ENCODE results near the gene ASZ1. TPM values are rescaled to one million over a fixed set of nuclear protein-coding genes. Genes with fewer than 3 reads are reported as not detected.
"Not testable (repeated sequence)": the region's sequence is repeated elsewhere in the genome, so short reads cannot be mapped to it uniquely, and the experiment has no call there.

ASZ1 gene
- total RNA-seq, 1 experiment from 2014 or later, result not detected

DNA sequence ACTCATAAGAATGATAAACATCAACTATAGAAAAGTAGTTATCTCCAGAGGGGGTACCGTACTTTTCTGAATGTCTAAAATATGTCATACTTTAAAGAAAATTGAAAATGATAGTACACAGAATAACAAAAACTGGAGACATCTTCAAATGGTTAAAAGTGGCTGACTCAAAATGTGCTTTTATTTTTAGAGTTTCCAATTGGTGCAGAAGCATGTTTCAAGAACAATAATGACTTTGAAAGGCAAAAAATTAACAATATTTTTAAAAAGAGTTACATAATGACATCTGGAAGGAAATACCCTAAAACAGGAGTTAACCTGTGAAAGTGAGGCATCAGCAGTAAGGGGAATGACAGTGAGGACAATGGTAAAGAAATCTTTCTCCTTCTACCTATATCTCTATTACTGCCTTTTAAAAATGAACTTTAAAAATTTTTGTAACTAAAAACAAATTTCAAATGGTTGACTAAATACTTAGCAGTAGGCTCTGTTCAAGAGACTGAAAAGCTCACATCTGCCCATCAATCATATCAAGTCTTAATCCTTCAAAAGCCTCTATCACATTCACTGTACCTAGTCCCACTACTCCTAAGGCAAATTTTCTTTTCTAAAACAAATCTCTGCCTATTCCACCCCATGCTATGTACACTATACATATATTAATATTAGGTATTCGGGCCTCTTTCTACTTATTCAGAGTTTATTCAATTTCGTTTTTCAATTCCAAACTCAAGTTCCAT is 3.0 kb downstream of the ASZ1 start:
- H3K4me1 ChIP-seq (replicated peaks), result no peaks in the 10 kb centered on the region
- DNase-seq (ENCODE audit: low read depth in 1 of 2, low spot score in 2 of 2), result no peak
- H3K36me3 ChIP-seq, result no peaks in the 10 kb centered on the region
- no peak overlapping the region for H3K4me3 ChIP-seq
- H3K27me3 ChIP-seq (replicated peaks), result peaks cover 6% of the 10 kb centered on the region; the same call in 1 of the 2 replicates
- H3K9me3 ChIP-seq (replicated peaks), result no peaks in the 10 kb centered on the region
- no peak overlapping the region for H3K27ac ChIP-seq

DNA sequence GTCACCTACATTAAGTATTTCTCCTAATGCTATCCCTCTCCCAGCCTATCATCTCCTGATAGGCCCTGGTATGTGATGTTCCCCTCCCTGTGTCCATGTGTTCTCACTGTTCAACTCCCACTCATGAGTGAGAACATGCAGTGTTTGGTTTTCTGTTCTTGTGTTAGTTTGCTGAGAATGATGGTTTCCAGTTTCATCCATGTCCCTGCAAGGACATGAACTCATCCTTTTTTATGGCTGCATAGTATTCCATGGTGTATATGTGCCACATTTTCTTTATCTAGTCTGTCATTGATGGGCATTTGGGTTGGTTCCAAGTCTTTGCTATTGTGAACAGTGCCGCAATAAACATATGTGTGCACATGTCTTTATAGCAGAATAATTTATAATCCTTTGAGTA is 12.7 kb downstream of the ASZ1 start:
- H3K27me3 ChIP-seq (replicated peaks); H3K9me3 ChIP-seq (replicated peaks); DNase-seq (ENCODE audit: low read depth in 1 of 2, low spot score in 2 of 2); H3K4me3 ChIP-seq; H3K36me3 ChIP-seq; H3K27ac ChIP-seq; H3K4me1 ChIP-seq (replicated peaks): not testable (repeated sequence)

DNA sequence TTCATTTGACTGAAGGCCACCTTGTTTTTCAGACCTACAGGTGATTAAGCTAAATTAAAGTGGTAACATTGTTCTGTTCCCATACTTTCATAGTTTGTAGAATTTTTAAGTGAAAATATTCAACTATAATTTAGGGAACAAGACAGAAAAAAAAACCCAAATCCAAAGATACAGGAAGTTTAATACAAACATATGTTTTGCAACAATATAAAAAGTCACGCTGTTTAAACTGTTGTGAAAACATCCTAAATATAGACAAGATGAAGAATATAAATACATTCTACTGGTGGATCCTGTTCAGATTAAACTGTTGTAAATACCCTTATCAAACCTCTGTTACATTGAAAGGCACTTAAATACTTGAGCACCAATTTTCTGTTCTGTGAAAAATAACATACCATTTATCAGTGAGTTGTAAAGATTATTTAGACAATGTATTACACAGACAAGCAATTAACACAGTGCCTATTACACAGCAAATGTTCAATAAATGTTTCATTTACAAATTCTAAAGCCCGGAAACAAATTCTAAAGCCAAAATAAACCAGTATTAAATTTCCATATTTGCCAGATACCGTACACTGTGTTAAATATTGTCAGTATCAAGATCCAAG is 14.2 kb downstream of the ASZ1 start:
- H3K27ac ChIP-seq, result no peak overlapping the region
- no peaks in the 10 kb centered on the region for H3K9me3 ChIP-seq (replicated peaks)
- no peak for DNase-seq (ENCODE audit: low read depth in 1 of 2, low spot score in 2 of 2)
- H3K36me3 ChIP-seq, result no peaks in the 10 kb centered on the region
- no peaks in the 10 kb centered on the region for H3K4me1 ChIP-seq (replicated peaks)
- H3K4me3 ChIP-seq, result no peak overlapping the region
- H3K27me3 ChIP-seq (replicated peaks), result peaks cover 11% of the 10 kb centered on the region; the same call in 1 of the 2 replicates

DNA sequence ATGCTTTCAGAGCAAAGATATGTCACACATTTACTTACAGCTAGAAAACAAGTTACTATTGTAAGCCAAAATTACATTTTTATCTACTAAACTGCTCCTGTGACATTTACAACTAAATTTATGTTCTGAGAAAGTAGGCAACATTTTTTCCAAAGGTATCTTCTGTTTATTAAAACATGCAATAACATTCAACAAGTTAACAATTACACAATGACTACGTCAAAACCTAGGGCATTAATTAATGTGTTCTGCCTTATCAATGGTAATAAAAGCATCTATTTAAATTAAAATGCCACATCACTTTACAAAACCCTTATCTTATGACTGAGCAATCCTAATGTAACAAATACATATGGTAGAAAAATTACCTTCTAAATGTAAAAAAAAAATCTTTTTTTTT is 14.9 kb downstream of the ASZ1 start:
- peaks cover 10% of the 10 kb centered on the region; the same call in 1 of the 2 replicates for H3K27me3 ChIP-seq (replicated peaks)
- no peaks in the 10 kb centered on the region for H3K36me3 ChIP-seq
- no peaks in the 10 kb centered on the region for H3K9me3 ChIP-seq (replicated peaks)
- DNase-seq (ENCODE audit: low read depth in 1 of 2, low spot score in 2 of 2), result no peak
- no peak overlapping the region for H3K27ac ChIP-seq
- no peak overlapping the region for H3K4me3 ChIP-seq
- H3K4me1 ChIP-seq (replicated peaks), result no peaks in the 10 kb centered on the region

DNA sequence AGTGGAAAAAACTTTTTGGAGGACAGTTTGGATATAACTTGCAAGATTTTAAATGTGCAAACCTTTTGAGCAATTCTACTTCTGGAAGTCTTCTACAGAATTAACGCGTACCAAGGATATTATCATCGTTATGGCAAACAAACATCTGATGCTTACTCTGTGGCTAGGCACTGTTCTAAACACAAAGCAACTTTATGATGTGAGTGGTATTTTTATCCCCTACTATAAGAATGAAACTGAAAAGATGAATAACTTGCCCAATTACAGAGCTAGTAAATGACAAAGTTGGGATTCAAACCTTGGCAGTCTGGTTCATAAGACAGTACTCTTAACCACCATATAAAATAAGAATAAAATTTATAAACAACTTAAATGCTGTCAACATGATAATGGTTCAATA is 15.8 kb downstream of the ASZ1 start:
- DNase-seq (ENCODE audit: low read depth in 1 of 2, low spot score in 2 of 2), result no peak
- no peaks in the 10 kb centered on the region for H3K9me3 ChIP-seq (replicated peaks)
- H3K27me3 ChIP-seq (replicated peaks), result peaks cover 10% of the 10 kb centered on the region; the same call in 1 of the 2 replicates
- H3K4me1 ChIP-seq (replicated peaks), result no peaks in the 10 kb centered on the region
- no peak overlapping the region for H3K4me3 ChIP-seq
- H3K27ac ChIP-seq, result no peak overlapping the region
- no peaks in the 10 kb centered on the region for H3K36me3 ChIP-seq

DNA sequence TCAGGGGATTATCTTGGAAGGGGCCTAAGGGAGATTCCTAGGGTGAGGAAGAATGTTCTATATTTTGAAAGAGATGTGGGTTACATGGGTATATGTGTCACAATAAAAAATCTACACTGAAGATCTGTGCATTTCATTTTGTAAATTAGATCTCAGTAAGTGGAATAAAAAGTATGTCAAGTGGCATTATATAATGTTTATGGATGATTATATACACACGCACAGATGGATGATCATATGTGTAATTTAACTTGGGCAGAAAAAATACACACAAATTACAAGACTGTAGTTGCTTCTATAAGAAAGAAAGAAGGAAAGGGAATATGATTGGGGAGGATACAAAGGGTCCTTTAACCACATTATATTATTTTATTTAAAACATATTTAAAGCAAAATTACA is 18.5 kb downstream of the ASZ1 start:
- Histone ChIP-seq H3K4me3 (no peak overlapping the region), H3K9me3 (replicated peaks) (no peaks in the 10 kb centered on the region), H3K27me3 (replicated peaks) (peaks cover 10% of the 10 kb centered on the region; the same call in 1 of the 2 replicates), H3K36me3 (no peaks in the 10 kb centered on the region), H3K4me1 (replicated peaks) (no peaks in the 10 kb centered on the region), H3K27ac (no peak overlapping the region)
- DNase-seq (ENCODE audit: low read depth in 1 of 2, low spot score in 2 of 2), result no peak

DNA sequence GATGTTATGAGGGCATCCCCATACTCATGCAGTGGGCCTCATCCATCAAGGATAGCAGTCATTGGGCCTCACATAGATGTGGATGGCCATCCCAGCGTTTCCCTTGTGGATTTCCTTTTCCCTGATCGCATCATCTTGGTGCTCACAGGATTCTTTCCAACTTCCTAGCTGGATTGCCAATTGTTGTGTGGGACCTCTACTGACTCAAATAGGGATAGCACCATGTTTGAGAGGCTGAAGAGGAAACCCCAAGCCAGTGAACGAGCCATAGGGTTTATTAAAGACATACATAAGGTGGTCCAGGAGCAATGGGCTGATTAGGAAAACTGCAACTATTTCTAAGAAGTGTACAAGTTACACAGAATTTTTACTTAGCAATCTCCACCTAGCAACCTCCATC is 21.8 kb downstream of the ASZ1 start:
- Histone ChIP-seq H3K27ac (no peak overlapping the region), H3K27me3 (replicated peaks) (peaks cover 3% of the 10 kb centered on the region; the same call in 1 of the 2 replicates), H3K9me3 (replicated peaks) (no peaks in the 10 kb centered on the region), H3K36me3 (no peaks in the 10 kb centered on the region), H3K4me3 (no peak overlapping the region), H3K4me1 (replicated peaks) (peaks cover 11% of the 10 kb centered on the region)
- no peak for DNase-seq (ENCODE audit: low read depth in 1 of 2, low spot score in 2 of 2)

DNA sequence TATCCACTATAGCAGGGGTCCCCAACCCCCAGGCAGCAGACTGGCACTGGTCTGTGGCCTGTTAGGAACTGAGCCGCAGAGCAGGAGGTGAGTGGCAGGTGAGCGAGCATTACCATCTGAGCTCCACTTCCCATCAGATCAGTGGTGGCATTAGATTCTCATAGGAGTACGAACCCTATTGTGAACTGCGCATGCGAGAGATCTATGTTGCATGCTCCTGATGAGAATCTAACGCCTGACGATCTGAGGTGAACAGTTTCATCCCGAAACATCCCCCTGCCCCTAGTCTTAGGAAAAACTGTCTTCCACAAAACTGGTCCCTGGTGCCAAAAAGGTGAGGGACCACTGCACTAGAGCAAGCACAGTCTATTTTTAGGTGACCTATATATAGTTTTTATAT is 23.6 kb downstream of the ASZ1 start:
- DNase-seq (ENCODE audit: low read depth in 1 of 2, low spot score in 2 of 2), result no peak
- H3K27me3 ChIP-seq (replicated peaks), result peaks cover 3% of the 10 kb centered on the region; the same call in 1 of the 2 replicates
- H3K9me3 ChIP-seq (replicated peaks), result no peaks in the 10 kb centered on the region
- H3K36me3 ChIP-seq, result no peaks in the 10 kb centered on the region
- peaks cover 11% of the 10 kb centered on the region for H3K4me1 ChIP-seq (replicated peaks)
- H3K4me3 ChIP-seq, result no peak overlapping the region
- H3K27ac ChIP-seq, result no peak overlapping the region

DNA sequence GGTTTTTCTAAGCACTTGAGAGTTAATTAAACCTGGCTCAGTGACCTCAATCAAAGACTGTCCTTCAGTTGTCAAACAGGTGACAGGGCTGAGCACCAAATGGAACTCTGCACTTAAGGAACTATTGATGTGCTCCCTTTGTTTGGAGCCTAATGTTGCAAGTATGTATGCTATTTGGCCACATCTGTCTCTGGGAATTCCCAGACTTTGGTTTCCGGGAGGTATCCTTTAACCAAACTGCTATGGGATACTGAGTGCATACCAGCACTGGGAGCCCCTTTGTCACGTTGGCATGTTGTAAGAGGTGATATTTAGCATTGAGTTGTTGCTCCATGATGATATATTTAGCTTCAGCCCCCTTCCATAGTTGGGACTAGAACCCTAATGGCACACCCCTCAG is 25.2 kb downstream of the ASZ1 start:
- H3K36me3 ChIP-seq, result no peaks in the 10 kb centered on the region
- peak in 1 of 2 experiments; percentile 26 for DNase-seq (ENCODE audit: low read depth in 1 of 2, low spot score in 2 of 2)
- no peak overlapping the region for H3K4me3 ChIP-seq
- no peaks in the 10 kb centered on the region for H3K9me3 ChIP-seq (replicated peaks)
- H3K27me3 ChIP-seq (replicated peaks), result no peaks in the 10 kb centered on the region
- peaks cover 11% of the 10 kb centered on the region for H3K4me1 ChIP-seq (replicated peaks)
- H3K27ac ChIP-seq, result no peak overlapping the region

DNA sequence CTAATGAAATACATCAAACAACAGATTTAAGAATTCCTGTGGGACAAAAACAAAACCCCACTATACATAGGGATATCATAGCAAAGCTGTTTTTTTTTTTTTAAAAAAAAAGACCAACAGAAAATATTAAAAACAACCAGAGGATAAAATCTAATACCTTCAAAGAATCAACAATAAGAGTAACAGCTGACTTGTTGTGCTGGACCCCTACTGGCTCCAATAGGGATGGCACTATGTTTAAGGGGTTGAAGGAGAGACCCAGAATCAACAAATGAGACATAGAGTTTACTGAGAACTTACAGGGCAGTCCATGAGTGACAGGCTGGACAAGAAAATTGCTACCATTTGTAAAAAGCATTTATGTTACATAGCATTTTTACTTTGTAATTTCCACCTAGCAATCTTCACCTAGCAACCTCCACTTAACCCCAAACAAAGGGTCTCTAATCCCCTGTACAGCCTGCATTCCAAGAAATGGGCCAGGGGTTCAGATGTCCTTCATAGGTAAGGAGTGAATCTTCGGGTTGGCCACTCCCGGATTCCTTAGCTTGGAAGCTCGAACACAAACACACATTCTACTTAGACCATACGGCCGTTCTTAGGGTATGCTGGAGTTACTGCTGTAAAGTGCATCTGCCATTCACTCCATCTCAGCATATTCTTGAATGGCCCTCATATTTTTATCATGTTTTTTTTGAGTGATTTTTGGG is 25.8 kb downstream of the ASZ1 start:
- DNase-seq (ENCODE audit: low read depth in 1 of 2, low spot score in 2 of 2), result no peak
- Histone ChIP-seq H3K36me3 (no peaks in the 10 kb centered on the region), H3K4me3 (no peak overlapping the region), H3K4me1 (replicated peaks) (peaks cover 11% of the 10 kb centered on the region), H3K9me3 (replicated peaks) (no peaks in the 10 kb centered on the region), H3K27me3 (replicated peaks) (no peaks in the 10 kb centered on the region), H3K27ac (no peak overlapping the region)

DNA sequence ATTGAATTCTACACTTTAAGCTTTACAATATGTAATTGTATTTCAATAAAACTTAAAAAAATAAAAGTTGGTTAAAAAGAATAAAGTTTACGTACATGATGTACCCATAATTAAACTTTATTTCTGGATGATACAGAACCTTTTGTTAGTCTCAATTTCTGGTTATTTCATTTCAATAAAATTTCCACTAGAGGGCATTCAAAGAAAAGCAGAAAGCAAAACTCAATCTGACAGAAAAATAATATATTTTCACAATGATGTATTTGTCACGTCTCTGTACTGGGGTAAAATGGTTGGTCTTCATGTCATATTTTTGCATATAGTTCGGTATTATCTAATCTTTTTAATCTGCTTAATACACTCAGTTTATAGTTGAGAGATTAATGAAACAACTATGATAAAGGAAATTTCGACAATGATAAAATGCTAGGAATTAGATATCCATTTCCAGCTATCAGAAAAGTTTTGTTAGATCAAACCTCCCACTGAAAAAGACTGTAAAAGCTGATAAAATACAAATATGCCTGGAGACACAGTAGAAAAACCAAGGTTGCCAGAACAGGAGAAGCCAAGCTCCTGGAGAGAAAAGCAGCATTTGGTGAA is 27.4 kb downstream of the ASZ1 start:
- Histone ChIP-seq H3K36me3 (no peaks in the 10 kb centered on the region), H3K27ac (no peak overlapping the region), H3K27me3 (replicated peaks) (no peaks in the 10 kb centered on the region), H3K4me1 (replicated peaks) (peaks cover 11% of the 10 kb centered on the region), H3K4me3 (no peak overlapping the region), H3K9me3 (replicated peaks) (no peaks in the 10 kb centered on the region)
- no peak for DNase-seq (ENCODE audit: low read depth in 1 of 2, low spot score in 2 of 2)

DNA sequence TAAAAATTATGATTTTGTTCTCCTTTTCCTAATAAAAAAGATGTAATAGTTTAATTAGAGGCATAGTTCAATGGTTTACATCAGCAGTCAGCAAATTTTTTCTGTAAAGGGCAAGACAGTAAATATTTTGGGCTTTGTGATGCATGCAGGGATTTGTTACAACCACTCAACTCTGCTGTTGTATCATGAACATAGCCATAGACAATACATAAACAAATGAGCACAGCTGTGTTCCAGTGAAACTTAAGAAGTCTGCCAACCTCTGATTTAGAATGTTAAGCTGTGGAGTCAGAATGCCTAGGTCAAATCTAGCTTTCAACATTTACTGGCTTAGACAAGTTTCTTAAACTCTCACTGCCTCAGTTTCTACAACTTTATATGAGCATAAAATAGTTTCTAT is 31.6 kb downstream of the ASZ1 start:
- Histone ChIP-seq H3K36me3 (no peaks in the 10 kb centered on the region), H3K27me3 (replicated peaks) (no peaks in the 10 kb centered on the region), H3K4me1 (replicated peaks) (no peaks in the 10 kb centered on the region), H3K4me3 (no peak overlapping the region), H3K9me3 (replicated peaks) (no peaks in the 10 kb centered on the region), H3K27ac (no peak overlapping the region)
- no peak for DNase-seq (ENCODE audit: low read depth in 1 of 2, low spot score in 2 of 2)

DNA sequence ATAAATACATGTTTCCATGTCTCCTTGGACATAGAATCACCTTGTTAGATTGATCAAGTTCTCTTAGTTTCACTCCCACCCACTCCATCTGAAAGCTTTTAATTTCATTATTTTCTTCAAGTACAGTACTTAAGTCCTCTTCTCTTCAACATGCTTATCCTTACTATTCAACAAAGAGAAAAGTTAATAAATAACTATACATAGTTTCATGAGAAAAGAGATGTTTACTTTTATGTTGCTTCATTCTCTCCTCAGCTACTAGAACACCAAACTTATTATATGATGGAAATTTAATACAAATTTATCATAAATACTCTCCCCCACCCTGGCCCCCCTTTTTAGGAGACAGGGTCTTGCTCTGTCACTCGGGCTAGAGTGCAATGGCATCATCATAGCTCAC is 33.5 kb downstream of the ASZ1 start:
- H3K9me3 ChIP-seq (replicated peaks), result no peaks in the 10 kb centered on the region
- H3K27ac ChIP-seq, result no peak overlapping the region
- no peak for DNase-seq (ENCODE audit: low read depth in 1 of 2, low spot score in 2 of 2)

DNA sequence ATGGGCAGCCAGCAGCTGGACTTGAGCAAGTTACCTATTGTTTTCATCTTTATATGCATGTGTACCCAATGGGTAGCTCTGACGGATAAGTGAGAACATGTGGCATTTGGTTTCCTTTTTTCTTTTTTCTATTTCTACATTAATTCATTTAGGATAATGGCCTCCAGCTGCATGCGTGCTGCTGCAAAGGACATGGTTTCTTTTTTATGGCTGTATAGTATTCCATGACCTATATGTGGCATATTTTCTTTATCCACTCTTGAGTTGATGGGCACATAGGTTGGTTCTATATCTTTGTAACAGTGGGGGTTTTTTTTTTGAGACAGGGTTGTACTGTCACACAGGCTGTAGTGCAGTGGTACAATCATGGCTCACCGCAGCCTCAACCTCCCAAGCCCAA is 37.4 kb downstream of the ASZ1 start:
- DNase-seq (ENCODE audit: low read depth in 1 of 2, low spot score in 2 of 2), result no peak
- Histone ChIP-seq H3K27me3 (replicated peaks) (no peaks in the 10 kb centered on the region), H3K4me3 (no peak overlapping the region), H3K9me3 (replicated peaks) (no peaks in the 10 kb centered on the region), H3K27ac (no peak overlapping the region), H3K4me1 (replicated peaks) (peaks cover 4% of the 10 kb centered on the region; the same call in 1 of the 2 replicates), H3K36me3 (no peaks in the 10 kb centered on the region)

More for the DNA sequence above, 33.5 kb downstream of the ASZ1 start:
- H3K36me3 ChIP-seq, result no peaks in the 10 kb centered on the region
- H3K27me3 ChIP-seq (replicated peaks), result no peaks in the 10 kb centered on the region
- no peak overlapping the region for H3K4me3 ChIP-seq
- H3K4me1 ChIP-seq (replicated peaks), result no peaks in the 10 kb centered on the region

All from SJSA1 (cell line).